DND-41 (cell line): Measurements from ENCODE around the gene SPO11.

ENCODE experiments used
- ATAC-seq: fragments of 200-7000 bp; cut with Tn5 transposase; 3 replicates; pipeline ENCODE4 v1.9.1; 2021; ENCODE audit warnings: low read depth; ENCODE audit not compliant: insufficient read depth
- DNase-seq: peaks from one replicate; pipeline ENCODE4 v3.0.0-alpha.2; 2020
- H2AFZ ChIP-seq: 2 replicates; pipeline ENCODE4 v1.6.0; 2012; ENCODE audit warnings: low read depth, low read length
- H3K27ac ChIP-seq: 2 replicates; pipeline ENCODE4 v1.5.1; 2012; ENCODE audit warnings: low read length, inconsistent platforms
- H3K27me3 ChIP-seq: fragments of 200-600 bp; sonication (generic); 2 replicates; pipeline ENCODE4 v1.6.0; 2012; ENCODE audit warnings: low read length, mild to moderate bottlenecking, inconsistent platforms; ENCODE audit not compliant: insufficient read depth, poor library complexity
- H3K36me3 ChIP-seq: 2 replicates; pipeline ENCODE4 v1.5.1; 2012; ENCODE audit warnings: low read length, inconsistent platforms; ENCODE audit not compliant: insufficient read depth
- H3K4me1 ChIP-seq: 2 replicates; pipeline ENCODE4 v1.5.1; 2012; ENCODE audit warnings: mild to moderate bottlenecking, low read length; ENCODE audit not compliant: insufficient read depth
- H3K4me2 ChIP-seq: 2 replicates; pipeline ENCODE4 v1.6.0; 2012; ENCODE audit warnings: mild to moderate bottlenecking, moderate library complexity, low read length, inconsistent platforms; ENCODE audit not compliant: insufficient read depth
- H3K4me3 ChIP-seq, 2 experiments: fragments of 200-600 bp in 1 of 2; shearing (Covaris generic) in 1 of 2; 2 replicates each; pipeline ENCODE4 v1.5.1; 2012 to 2016; ENCODE audit warnings: inconsistent platforms in 2 of 2, low read length in 2 of 2, mild to moderate bottlenecking in 2 of 2, low read depth in 1 of 2, moderate library complexity in 1 of 2
- H3K79me2 ChIP-seq: 2 replicates; pipeline ENCODE4 v1.6.0; 2012; ENCODE audit warnings: low read length, inconsistent platforms; ENCODE audit not compliant: insufficient read depth
- H3K9ac ChIP-seq: 2 replicates; pipeline ENCODE4 v1.6.0; 2012; ENCODE audit warnings: low read depth, mild to moderate bottlenecking, inconsistent platforms, low read length, moderate library complexity
- H3K9me3 ChIP-seq: 2 replicates; pipeline ENCODE4 v1.5.1; 2012; ENCODE audit warnings: low read length, moderate library complexity, mild to moderate bottlenecking, inconsistent platforms; ENCODE audit not compliant: insufficient read depth, severe bottlenecking
- H4K20me1 ChIP-seq: 2 replicates; pipeline ENCODE4 v1.6.0; 2012; ENCODE audit warnings: low read length; ENCODE audit not compliant: insufficient read depth
- CTCF ChIP-seq: IDR thresholded peaks from 2 replicates; pipeline ENCODE4 v1.5.1; 2012; ENCODE audit warnings: borderline replicate concordance, low read length, moderate library complexity, mild to moderate bottlenecking; ENCODE audit not compliant: poor library complexity, severe bottlenecking; ENCODE audit errors: extremely low read depth
- EZH2 ChIP-seq: IDR thresholded peaks from 3 replicates; pipeline ENCODE4 v1.6.1; 2012; ENCODE audit warnings: borderline replicate concordance, low read depth, mild to moderate bottlenecking, moderate library complexity, low read length, inconsistent platforms; ENCODE audit not compliant: severe bottlenecking

The SPO11 gene

GRCh38 chr20:57372581-57373350 lies 43.2 kb downstream of the SPO11 start:
- peaks cover 99% of the 10 kb centered on the region for H3K36me3 ChIP-seq

DNA sequence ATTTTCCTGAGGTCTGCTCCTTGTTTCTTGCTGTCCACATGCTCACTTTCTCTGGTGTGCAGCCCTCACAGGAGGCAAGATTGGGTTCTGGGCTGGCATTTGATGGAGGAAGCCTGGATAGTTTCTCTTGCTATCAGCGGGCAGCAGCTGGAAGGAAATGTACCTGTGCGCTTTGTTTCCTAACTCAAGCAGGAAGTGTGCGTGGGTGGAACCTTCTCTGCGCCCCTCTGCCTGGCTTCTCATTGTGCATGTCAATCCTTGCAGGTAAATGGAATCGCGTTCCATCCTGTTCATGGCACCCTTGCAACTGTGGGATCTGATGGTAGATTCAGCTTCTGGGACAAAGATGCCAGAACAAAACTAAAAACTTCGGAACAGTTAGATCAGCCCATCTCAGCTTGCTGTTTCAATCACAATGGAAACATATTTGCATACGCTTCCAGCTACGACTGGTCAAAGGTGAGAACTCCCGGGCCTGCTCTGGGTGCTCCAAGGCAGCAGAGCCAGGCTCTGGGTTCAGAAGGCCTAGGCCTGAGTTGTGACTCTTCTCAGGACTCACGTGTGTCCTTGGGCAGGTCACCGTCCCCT lies 44.8 kb downstream of the SPO11 start:
- TF ChIP-seq CTCF (no peak), EZH2 (no peak)
- no peaks in the 10 kb centered on the region for H3K9me3 ChIP-seq
- DNase-seq, result no peak

More at GRCh38 chr20:57372581-57373350, 43.2 kb downstream of the SPO11 start:
- TF ChIP-seq CTCF, result no peak
- Histone ChIP-seq H3K4me3 (no peak overlapping the region), H4K20me1 (peaks cover 58% of the 10 kb centered on the region), H3K27ac (no peak overlapping the region), H3K79me2 (no peaks in the 10 kb centered on the region), H3K9ac (no peak overlapping the region), H3K27me3 (no peaks in the 10 kb centered on the region), H3K9me3 (no peaks in the 10 kb centered on the region), H3K4me1 (no peaks in the 10 kb centered on the region), H2AFZ (no peak overlapping the region), H3K4me2 (no peak overlapping the region)
- no peak for DNase-seq
- ATAC-seq, result 0 out of 3 replicates have a peak, but pooled peaks have one; percentile 14

GRCh38 chr20:57374931-57375651 lies 45.5 kb downstream of the SPO11 start:
- DNase-seq (no peak), ATAC-seq (no peak)
- Histone ChIP-seq H3K4me3 (no peak overlapping the region), H3K4me1 (no peaks in the 10 kb centered on the region), H3K79me2 (no peaks in the 10 kb centered on the region), H4K20me1 (peaks cover 72% of the 10 kb centered on the region), H3K9ac (no peak overlapping the region), H3K27me3 (no peaks in the 10 kb centered on the region), H3K9me3 (no peaks in the 10 kb centered on the region), H3K27ac (no peak overlapping the region), H2AFZ (no peak overlapping the region), H3K4me2 (no peak overlapping the region), H3K36me3 (peaks cover 97% of the 10 kb centered on the region)
- TF ChIP-seq EZH2 (no peak), CTCF (no peak)

More for the DNA sequence above, 44.8 kb downstream of the SPO11 start:
- Histone ChIP-seq H3K4me2 (no peak overlapping the region), H3K36me3 (peaks cover 97% of the 10 kb centered on the region), H3K4me3 (no peak overlapping the region), H4K20me1 (peaks cover 66% of the 10 kb centered on the region), H2AFZ (no peak overlapping the region), H3K4me1 (no peaks in the 10 kb centered on the region), H3K27me3 (no peaks in the 10 kb centered on the region), H3K9ac (no peak overlapping the region), H3K79me2 (no peaks in the 10 kb centered on the region), H3K27ac (no peak overlapping the region)
- no peak for ATAC-seq
